ENCODE results near the gene TXK. TPM values are rescaled to one million over a fixed set of nuclear protein-coding genes. Genes with fewer than 3 reads are reported as not detected.
A peak's percentile ranks its signal among the peaks of the same experiment; 100 is the strongest.

TXK gene
- total and polyA plus RNA-seq, 2 of the 13 experiments (the other 11 are each of a cell fraction or from before 2014, with no cell fraction given) = not detected

GRCh38 chr4:48141048-48141447, 7.0 kb upstream of the TXK start:
- Histone ChIP-seq H3K27ac (ENCODE audit: extremely low read length, insufficient read depth, low read length) (no peak overlapping the region), H3K79me2 (ENCODE audit: insufficient read depth, low read length) (no peaks in the 10 kb centered on the region), H3K27me3 (ENCODE audit: control insufficient read depth in 1 of 2, insufficient read depth in 2 of 2, low read length in 2 of 2) (no peaks in the 10 kb centered on the region), H3K4me1 (ENCODE audit: insufficient read depth, low read length) (no peaks in the 10 kb centered on the region), H4K20me1 (ENCODE audit: insufficient read depth, low read length) (no peaks in the 10 kb centered on the region), H2AFZ (ENCODE audit: low read length) (no peak overlapping the region), H3K36me3 (replicated peaks in 1 of 2; ENCODE audit: control insufficient read depth in 1 of 2, insufficient read depth in 2 of 2, low read length in 2 of 2) (no peaks in the 10 kb centered on the region), H3K9ac (ENCODE audit: insufficient read depth, low read depth, low read length) (no peak overlapping the region), H3K9me3 (ENCODE audit: low read length) (no peaks in the 10 kb centered on the region), H3K4me3 (replicated peaks in 1 of 3; ENCODE audit: insufficient read depth in 1 of 3, low read depth in 2 of 3, low read length in 3 of 3) (no peak overlapping the region), H3K4me2 (ENCODE audit: low read depth, low read length) (no peak overlapping the region)
- in situ Hi-C loops (cut with HindIII; ENCODE audit: extremely low pct_ligation_motif_present, low pct_unique_long_range_greater_than_20kb) = loop anchor here (10.0 kb wide), 1 partner anchor 134 kb away; no protein-coding TSS in a partner anchor
- peak; percentile 60 for ATAC-seq
- POLR2A ChIA-PET = no interaction called here
- FAIRE-seq = no peak
- WGBS (ENCODE audit: low lambda C conversion rate) = 40% methylated on average over 2 of the region's 2 CpGs
- BruUV-seq (replicated peaks) = no TSS peak
- CTCF ChIA-PET (ENCODE audit: low intra/inter-chr PET ratio, low total read pairs) = interaction anchor here (1.3 to 2.2 kb wide), 2 partner anchors 13 to 149 kb away, joined by 4 to 10 read pairs; no protein-coding TSS in a partner anchor
- intact Hi-C loops (cut with micrococcal nuclease; ENCODE audit: unreplicated experiment) = loop anchor here (2.0 kb wide), 1 partner anchor 14 kb away; no protein-coding TSS in a partner anchor
- peak; percentile 20 for DNase-seq (ENCODE audit: low spot score)
- TF ChIP-seq NR3C1 (CRISPR knock-in tag; IDR thresholded peaks at IDR 0.05) (no peak), SOX6 (IDR thresholded peaks at IDR 0.05) (no peak), SOX6 (CRISPR knock-in tag; IDR thresholded peaks at IDR 0.05) (no peak), ZNF841 (CRISPR knock-in tag; IDR thresholded peaks at IDR 0.05; ENCODE audit: borderline replicate concordance) (no peak), AHR (CRISPR knock-in tag; IDR thresholded peaks at IDR 0.05) (no peak), STAG1 (CRISPR knock-in tag; IDR thresholded peaks at IDR 0.05) (peak; percentile 38), ZBTB42 (CRISPR knock-in tag; IDR thresholded peaks at IDR 0.05) (no peak), ELF3 (CRISPR knock-in tag; IDR thresholded peaks at IDR 0.05) (peak; percentile 60; the same call in 1 of the 2 replicates)
- TF ChIP-seq, protein P1, sequence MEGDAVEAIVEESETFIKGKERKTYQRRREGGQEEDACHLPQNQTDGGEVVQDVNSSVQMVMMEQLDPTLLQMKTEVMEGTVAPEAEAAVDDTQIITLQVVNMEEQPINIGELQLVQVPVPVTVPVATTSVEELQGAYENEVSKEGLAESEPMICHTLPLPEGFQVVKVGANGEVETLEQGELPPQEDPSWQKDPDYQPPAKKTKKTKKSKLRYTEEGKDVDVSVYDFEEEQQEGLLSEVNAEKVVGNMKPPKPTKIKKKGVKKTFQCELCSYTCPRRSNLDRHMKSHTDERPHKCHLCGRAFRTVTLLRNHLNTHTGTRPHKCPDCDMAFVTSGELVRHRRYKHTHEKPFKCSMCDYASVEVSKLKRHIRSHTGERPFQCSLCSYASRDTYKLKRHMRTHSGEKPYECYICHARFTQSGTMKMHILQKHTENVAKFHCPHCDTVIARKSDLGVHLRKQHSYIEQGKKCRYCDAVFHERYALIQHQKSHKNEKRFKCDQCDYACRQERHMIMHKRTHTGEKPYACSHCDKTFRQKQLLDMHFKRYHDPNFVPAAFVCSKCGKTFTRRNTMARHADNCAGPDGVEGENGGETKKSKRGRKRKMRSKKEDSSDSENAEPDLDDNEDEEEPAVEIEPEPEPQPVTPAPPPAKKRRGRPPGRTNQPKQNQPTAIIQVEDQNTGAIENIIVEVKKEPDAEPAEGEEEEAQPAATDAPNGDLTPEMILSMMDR (CRISPR knock-in tag; IDR thresholded peaks at IDR 0.05) = peak; percentile 44

Measured in HepG2 (cell line).